Neutrophil (primary cell): ENCODE results near the gene RASAL3.
A peak's percentile ranks its signal among the peaks of the same experiment; 100 is the strongest.

ENCODE experiments used
- H3K27ac ChIP-seq: fragments of 200-600 bp; sonication (generic); 2 replicates; pipeline ENCODE4 v1.5.1; 2016; ENCODE audit warnings: mild to moderate bottlenecking, moderate library complexity
- H3K27me3 ChIP-seq: fragments of 200-600 bp; sonication (generic); 2 replicates; pipeline ENCODE4 v1.6.0; 2016; ENCODE audit warnings: mild to moderate bottlenecking
- H3K36me3 ChIP-seq: fragments of 200-600 bp; sonication (generic); 2 replicates; pipeline ENCODE4 v1.5.1; 2017
- H3K4me1 ChIP-seq, 2 experiments: fragments of 200-600 bp in 1 of 2; sonication (generic) in 1 of 2; 1 replicate in 1 of 2; 2 replicates in 1 of 2; pipeline versions ENCODE4 v1.5.1 to v1.6.1; 2013 to 2016; ENCODE audit warnings: low read depth in 1 of 2, low read length in 1 of 2, mild to moderate bottlenecking in 1 of 2, moderate library complexity in 1 of 2; ENCODE audit not compliant: control insufficient read depth in 1 of 2, insufficient read depth in 1 of 2
- H3K4me3 ChIP-seq, 2 experiments: fragments of 200-600 bp in 1 of 2; sonication (generic) in 1 of 2; 1 replicate in 1 of 2; 2 replicates in 1 of 2; pipeline ENCODE4 v1.5.1; 2013 to 2016; ENCODE audit warnings: low read depth in 1 of 2, low read length in 1 of 2, mild to moderate bottlenecking in 1 of 2, moderate library complexity in 1 of 2
- H3K9me3 ChIP-seq: fragments of 200-600 bp; sonication (generic); 2 replicates; pipeline ENCODE4 v1.5.1; 2016
- CTCF ChIP-seq: fragments of 200-600 bp; sonication (generic); IDR thresholded peaks from 2 replicates; pipeline ENCODE4 v1.5.1; 2016; ENCODE audit warnings: antibody characterized with exemption

RASAL3 gene

DNA sequence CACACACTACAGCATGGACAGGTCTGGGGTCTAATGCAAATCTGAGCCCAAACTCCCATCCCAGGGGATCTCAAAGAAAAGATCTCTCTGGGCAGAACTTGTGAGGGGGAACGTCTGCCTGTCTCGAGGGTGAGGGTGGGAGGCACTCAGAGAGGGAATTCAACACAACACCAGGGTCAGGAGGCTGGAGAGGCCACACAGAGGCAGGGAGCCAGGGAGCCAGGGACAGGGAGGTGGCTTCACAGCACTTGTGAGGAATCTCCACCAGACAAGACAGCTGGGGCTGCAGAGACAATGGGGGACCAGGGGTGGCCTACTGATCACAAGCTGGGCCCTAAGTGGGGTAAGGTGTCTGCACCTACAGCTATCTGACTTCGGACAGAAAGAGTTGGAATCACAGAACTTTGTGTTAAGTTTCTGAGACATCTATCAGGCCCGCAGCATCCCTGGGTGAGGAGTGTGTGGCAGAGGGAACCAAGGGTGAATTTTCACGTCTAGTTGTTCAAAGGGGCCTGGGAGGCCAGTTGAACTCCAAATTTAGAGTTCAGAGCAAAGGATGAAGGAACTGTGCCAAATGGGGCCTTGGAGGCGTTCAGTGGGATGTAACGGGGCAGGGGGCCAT lies 32.8 kb downstream of the RASAL3 start:
- H3K4me3 ChIP-seq, result peak overlapping the region; percentile 52 to 61
- peak overlapping the region; percentile 27 for H3K27ac ChIP-seq
- H3K27me3 ChIP-seq, result no peaks in the 10 kb centered on the region
- TF ChIP-seq CTCF, result no peak
- peaks cover 24% of the 10 kb centered on the region in 2 experiments for H3K4me1 ChIP-seq
- H3K36me3 ChIP-seq, result peaks cover 60% of the 10 kb centered on the region
- no peaks in the 10 kb centered on the region for H3K9me3 ChIP-seq

- Histone ChIP-seq H3K27me3 (no peaks in the 10 kb centered on the region), H3K27ac (no peak overlapping the region), H3K4me3 (no peak overlapping the region), H3K4me1 (peaks cover 24% of the 10 kb centered on the region in 2 experiments), H3K36me3 (peaks cover 59% of the 10 kb centered on the region), H3K9me3 (no peaks in the 10 kb centered on the region)
- TF ChIP-seq CTCF, result no peak
Observed at GRCh38 chr19:15430526-15431120, 33.7 kb downstream of the RASAL3 start.

- no peak overlapping the region for H3K4me3 ChIP-seq
- H3K27me3 ChIP-seq, result no peaks in the 10 kb centered on the region
- H3K27ac ChIP-seq, result no peak overlapping the region
- H3K4me1 ChIP-seq, result peaks cover 24% of the 10 kb centered on the region in 2 experiments
- peaks cover 62% of the 10 kb centered on the region for H3K36me3 ChIP-seq
- no peaks in the 10 kb centered on the region for H3K9me3 ChIP-seq
- TF ChIP-seq CTCF, result no peak
Observed at GRCh38 chr19:15429825-15430467, 34.4 kb downstream of the RASAL3 start.

DNA sequence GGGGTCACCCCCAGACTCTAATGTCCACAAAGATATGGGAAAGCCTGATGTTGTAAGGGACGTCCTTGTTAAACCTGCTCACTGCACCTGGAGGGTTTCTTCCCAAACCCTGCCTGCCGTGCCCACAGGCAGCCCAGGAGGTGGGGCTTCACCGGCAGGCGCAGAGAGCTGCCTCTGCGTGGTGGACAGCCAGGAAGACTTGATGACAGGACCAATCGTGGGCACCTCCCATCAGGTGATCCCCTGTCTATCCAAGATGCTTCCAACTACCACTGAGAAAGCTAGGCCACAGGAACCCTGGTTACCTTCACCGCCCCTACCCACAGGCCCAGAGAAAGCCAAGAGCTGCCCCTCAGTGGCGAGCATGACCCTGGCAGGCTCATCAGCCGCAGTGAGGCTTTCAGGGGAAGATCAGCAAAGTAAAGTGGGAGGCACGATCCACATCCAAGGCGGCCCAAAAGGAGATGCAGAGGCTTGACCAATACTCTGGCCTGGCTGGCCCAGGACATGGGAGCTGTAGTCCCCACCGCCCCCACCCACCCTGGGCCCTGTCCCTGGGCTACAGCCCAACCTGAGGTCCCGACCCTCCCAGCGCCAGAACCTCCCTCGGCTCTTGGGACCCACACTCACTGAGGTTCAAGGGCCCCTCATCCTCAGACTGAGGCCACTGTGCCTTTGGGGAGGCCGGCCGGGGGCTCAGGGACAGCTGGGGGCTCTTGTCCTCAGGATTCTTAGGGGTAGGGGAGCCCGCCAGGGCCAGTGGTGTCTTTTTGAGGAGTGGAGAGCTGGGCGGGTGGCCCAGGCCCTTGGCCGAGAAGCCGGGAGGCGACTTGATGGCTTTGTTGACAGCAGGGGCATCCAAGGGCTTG lies 35.2 kb downstream of the RASAL3 start:
- no peak overlapping the region for H3K4me3 ChIP-seq
- H3K9me3 ChIP-seq, result no peaks in the 10 kb centered on the region
- peaks cover 65% of the 10 kb centered on the region for H3K36me3 ChIP-seq
- no peak for TF ChIP-seq CTCF
- peaks cover 24% of the 10 kb centered on the region in 2 experiments for H3K4me1 ChIP-seq
- no peaks in the 10 kb centered on the region for H3K27me3 ChIP-seq
- H3K27ac ChIP-seq, result no peak overlapping the region

- no peaks in the 10 kb centered on the region for H3K9me3 ChIP-seq
- no peak overlapping the region for H3K27ac ChIP-seq
- no peak overlapping the region for H3K4me3 ChIP-seq
- H3K36me3 ChIP-seq, result peaks cover 77% of the 10 kb centered on the region
- no peaks in the 10 kb centered on the region for H3K27me3 ChIP-seq
- peaks cover 16 to 17% of the 10 kb centered on the region in 2 experiments for H3K4me1 ChIP-seq
- TF ChIP-seq CTCF, result no peak
Observed at GRCh38 chr19:15427991-15428471, 36.3 kb downstream of the RASAL3 start.
